Right lobe of liver (tissue), 4 donors: Measurements from ENCODE around the gene PLN.

Experiments used
- CTCF ChIP-seq, 4 donors: fragments of 200-600 bp in 3 of 4; fragments of 450-650 bp in 1 of 4; IDR thresholded peaks; one replicate each; pipeline versions ENCODE4 v1.5.1 to v1.8.0; 2016 to 2022; ENCODE audit warnings: antibody characterized with exemption in 4 of 4, mild to moderate bottlenecking in 2 of 4
- POLR2A ChIP-seq: fragments of 450-650 bp; IDR thresholded peaks from one replicate; pipeline ENCODE4 v1.6.1; 2017; ENCODE audit warnings: antibody characterized with exemption, mild to moderate bottlenecking
- donor health status: DM: no; HTN: no; CAD: no.
- donor health status: DM: no; HTN: no; CAD: no.
- donor health status: DM: no; HTN: yes; CAD: no.

- TF ChIP-seq CTCF (IDR thresholded peaks at IDR 0.05) (no peak), POLR2A (no peak)
Observed at GRCh38 chr6:118581489-118581959, 33.4 kb downstream of the PLN start.
